ENCODE data around the gene CCDC81. TPM values are rescaled to one million over a fixed set of nuclear protein-coding genes. Genes with fewer than 3 reads are reported as not detected.
"Not testable (repeated sequence)": the region's sequence is repeated elsewhere in the genome, so short reads cannot be mapped to it uniquely, and the experiment has no call there.

CCDC81 gene
- total RNA-seq, 4 donors from 2014 or later, result 0.78 to 3.3 (median 1.3) TPM

- H3K4me1 ChIP-seq, result no peaks in the 10 kb centered on the region
- TF ChIP-seq EP300 (IDR thresholded peaks at IDR 0.05) (no peak), CTCF (IDR thresholded peaks at IDR 0.05) (no peak), POLR2A (IDR thresholded peaks at IDR 0.05) (no peak)
- H3K27ac ChIP-seq, result no peak overlapping the region
- DNase-seq (ENCODE audit: low spot score in 2 of 2), result no peak
- H3K9me3 ChIP-seq, result no peaks in the 10 kb centered on the region
- no peak overlapping the region for H3K4me3 ChIP-seq
- 70 to 77% methylated on average over 4 of the region's 4 CpGs for WGBS, 2 donors
- no peaks in the 10 kb centered on the region for H3K36me3 ChIP-seq
- H3K27me3 ChIP-seq, result no peaks in the 10 kb centered on the region
Measured at GRCh38 chr11:86355256-86355655, 19.4 kb upstream of the CCDC81 start.

- WGBS, 2 donors, result 71 to 75% methylated on average over 4 of the region's 4 CpGs
- H3K36me3 ChIP-seq; H3K4me1 ChIP-seq; H3K4me3 ChIP-seq; H3K27ac ChIP-seq; DNase-seq (ENCODE audit: low spot score in 2 of 2); H3K9me3 ChIP-seq; H3K27me3 ChIP-seq: not testable (repeated sequence)
Measured at GRCh38 chr11:86357412-86357811, 17.3 kb upstream of the CCDC81 start.

- H3K9me3 ChIP-seq, result peaks cover 0 to 5% (median 1%) of the 10 kb centered on the region in 4 donors
- WGBS, 2 donors, result 84 to 87% methylated on average over 3 of the region's 3 CpGs
- no peak overlapping the region for H3K27ac ChIP-seq
- no peak overlapping the region for H3K4me3 ChIP-seq
- TF ChIP-seq EP300 (IDR thresholded peaks at IDR 0.05), result no peak
- no peak for TF ChIP-seq CTCF (IDR thresholded peaks at IDR 0.05)
- no peak for TF ChIP-seq POLR2A (IDR thresholded peaks at IDR 0.05)
- no peak for DNase-seq (ENCODE audit: low spot score in 2 of 2)
- H3K4me1 ChIP-seq, result no peaks in the 10 kb centered on the region
- H3K36me3 ChIP-seq, result no peaks in the 10 kb centered on the region
- no peaks in the 10 kb centered on the region for H3K27me3 ChIP-seq
Measured at GRCh38 chr11:86358720-86359119, 16.0 kb upstream of the CCDC81 start.

GRCh38 chr11:86360775-86361395 lies 13.8 kb upstream of the CCDC81 start:
- Histone ChIP-seq H3K27ac (no peak overlapping the region), H3K4me1 (no peaks in the 10 kb centered on the region), H3K4me3 (no peak overlapping the region), H3K27me3 (no peaks in the 10 kb centered on the region), H3K9me3 (peaks cover 0 to 5% (median 1%) of the 10 kb centered on the region in 4 donors), H3K36me3 (no peaks in the 10 kb centered on the region)
- WGBS, 2 donors, result 51 to 55% methylated on average over 2 of the region's 2 CpGs
- no peak for TF ChIP-seq CTCF (IDR thresholded peaks at IDR 0.05)
- TF ChIP-seq EP300 (IDR thresholded peaks at IDR 0.05), result no peak
- TF ChIP-seq POLR2A (IDR thresholded peaks at IDR 0.05), result no peak
- no peak for DNase-seq (ENCODE audit: low spot score in 2 of 2)

- no peak for DNase-seq (ENCODE audit: low spot score in 2 of 2)
- TF ChIP-seq CTCF (IDR thresholded peaks at IDR 0.05) (no peak), POLR2A (IDR thresholded peaks at IDR 0.05) (no peak), EP300 (IDR thresholded peaks at IDR 0.05) (no peak)
Measured at GRCh38 chr11:86363424-86363823, 11.3 kb upstream of the CCDC81 start.

GRCh38 chr11:86365546-86365945 lies 9.1 kb upstream of the CCDC81 start:
- no peak for DNase-seq (ENCODE audit: low spot score in 2 of 2)
- H3K4me3 ChIP-seq, result no peak overlapping the region
- H3K27me3 ChIP-seq, result no peaks in the 10 kb centered on the region
- WGBS, 2 donors, result 79 to 83% methylated on average over 2 of the region's 2 CpGs
- no peak overlapping the region for H3K27ac ChIP-seq
- no peaks in the 10 kb centered on the region for H3K4me1 ChIP-seq
- no peaks in the 10 kb centered on the region for H3K36me3 ChIP-seq
- TF ChIP-seq CTCF (IDR thresholded peaks at IDR 0.05) (no peak), EP300 (IDR thresholded peaks at IDR 0.05) (no peak), POLR2A (IDR thresholded peaks at IDR 0.05) (no peak)
- peaks cover 0 to 5% (median 1%) of the 10 kb centered on the region in 4 donors for H3K9me3 ChIP-seq

More at GRCh38 chr11:86363424-86363823, 11.3 kb upstream of the CCDC81 start:
- Histone ChIP-seq H3K36me3 (no peaks in the 10 kb centered on the region), H3K27me3 (no peaks in the 10 kb centered on the region), H3K9me3 (peaks cover 0 to 5% (median 1%) of the 10 kb centered on the region in 4 donors), H3K27ac (no peak overlapping the region), H3K4me1 (no peaks in the 10 kb centered on the region), H3K4me3 (no peak overlapping the region)
- WGBS, 2 donors, result 97 to 98% methylated on average over 1 of the region's 1 CpG
